SK-N-SH (cell line): ENCODE measurements around the gene LGALS3BP. TPM values are rescaled to one million over a fixed set of nuclear protein-coding genes. Genes with fewer than 3 reads are reported as not detected.

Experiments
- CTCF ChIA-PET: fragments of 300-600, 350-600 bp; formaldehyde crosslinking; extraction: SDS; loops from one replicate; lab custom pipeline; 2021; lab: Yijun Ruan, JAX
- POLR2A ChIA-PET: fragments of 350-600 bp; sonication (Branson Sonifier 250); formaldehyde crosslinking; extraction: SDS; loops from one replicate; lab custom pipeline; 2020; ENCODE audit warnings: antibody characterized with exemption, inconsistent platforms; lab: Yijun Ruan, JAX
- DNase-seq: peaks from one replicate; pipeline ENCODE4 v3.0.0; 2012
- H2AFZ ChIP-seq: fragments of 200-600 bp; sonication (generic); 2 replicates; pipeline ENCODE4 v1.8.1; 2016; ENCODE audit warnings: antibody characterized with exemption, mild to moderate bottlenecking, low read depth
- H3F3A ChIP-seq: fragments of 200-600 bp; sonication (generic); replicated peaks from 2 replicates; pipeline ENCODE3; 2016; ENCODE audit warnings: antibody characterized with exemption, mild to moderate bottlenecking; ENCODE audit not compliant: insufficient read depth
- H3K27ac ChIP-seq, 2 experiments: fragments of 200-500 bp in 1 of 2; fragments of 200-600 bp in 1 of 2; sonication (Bioruptor generic) in 1 of 2; sonication (generic), shearing (Covaris generic) in 1 of 2; 2 replicates each; pipeline versions ENCODE4 v1.5.1 to v1.6.1; 2014 to 2016; ENCODE audit warnings: low read depth in 2 of 2, inconsistent platforms in 1 of 2, low read length in 1 of 2, mild to moderate bottlenecking in 1 of 2, mixed read lengths in 1 of 2
- H3K27me3 ChIP-seq: fragments of 200-600 bp; sonication (generic), shearing (Covaris generic); 2 replicates; pipeline ENCODE4 v1.6.1; 2016; ENCODE audit warnings: mixed run types; ENCODE audit not compliant: insufficient read depth
- H3K36me3 ChIP-seq, 2 experiments: fragments of 200-500 bp in 1 of 2; fragments of 200-600 bp in 1 of 2; sonication (Bioruptor generic) in 1 of 2; sonication (generic) in 1 of 2; replicated peaks in 1 of 2; 2 replicates each; pipeline versions ENCODE3 to v1.5.1; 2014 to 2016; ENCODE audit warnings: low read length in 1 of 2, mild to moderate bottlenecking in 1 of 2; ENCODE audit not compliant: insufficient read depth in 2 of 2, control insufficient read depth in 1 of 2
- H3K4me1 ChIP-seq, 2 experiments: fragments of 200-500 bp in 1 of 2; fragments of 200-600 bp in 1 of 2; sonication (Bioruptor generic) in 1 of 2; sonication (generic), shearing (Covaris generic) in 1 of 2; 2 replicates each; pipeline versions ENCODE4 v1.5.1 to v1.6.1; 2014 to 2016; ENCODE audit warnings: low read depth in 1 of 2, low read length in 1 of 2, mixed run types in 1 of 2; ENCODE audit not compliant: insufficient read depth in 2 of 2, control insufficient read depth in 1 of 2
- H3K4me2 ChIP-seq: fragments of 200-600 bp; sonication (generic), shearing (Covaris generic); 2 replicates; pipeline ENCODE4 v1.6.1; 2017; ENCODE audit warnings: mixed run types
- H3K4me3 ChIP-seq, 2 experiments: fragments of 200-500 bp in 1 of 2; fragments of 200-600 bp in 1 of 2; sonication (Bioruptor generic) in 1 of 2; sonication (generic), shearing (Covaris generic) in 1 of 2; 2 replicates each; pipeline versions ENCODE4 v1.5.1 to v1.8.1; 2014 to 2016; ENCODE audit warnings: low read depth in 2 of 2, inconsistent platforms in 1 of 2, low read length in 1 of 2, mild to moderate bottlenecking in 1 of 2, mixed read lengths in 1 of 2, moderate library complexity in 1 of 2
- H3K79me2 ChIP-seq: fragments of 200-600 bp; sonication (generic); 2 replicates; pipeline ENCODE4 v1.8.1; 2017; ENCODE audit warnings: mild to moderate bottlenecking; ENCODE audit not compliant: insufficient read depth
- H3K9ac ChIP-seq: fragments of 200-600 bp; sonication (generic); 2 replicates; pipeline ENCODE4 v1.6.1; 2017; ENCODE audit warnings: mixed run types
- H3K9me2 ChIP-seq: fragments of 200-600 bp; sonication (generic); 2 replicates; pipeline ENCODE4 v1.6.1; 2017; ENCODE audit warnings: mixed run types
- H3K9me3 ChIP-seq: fragments of 200-600 bp; sonication (generic); 2 replicates; pipeline ENCODE4 v1.6.1; 2017; ENCODE audit warnings: mixed run types, mild to moderate bottlenecking, moderate library complexity
- H4K20me1 ChIP-seq: fragments of 200-600 bp; sonication (generic); 2 replicates; pipeline ENCODE4 v1.6.1; 2017; ENCODE audit warnings: mild to moderate bottlenecking, mixed run types; ENCODE audit not compliant: insufficient read depth
- CHD2 ChIP-seq: fragments of 150-350 bp; IDR thresholded peaks from 2 replicates; pipeline ENCODE4 v1.6.1; 2018; ENCODE audit warnings: low read length; ENCODE audit not compliant: partially characterized antibody
- FOSL2 ChIP-seq: IDR thresholded peaks from 2 replicates; pipeline ENCODE4 v1.4.0; 2012; ENCODE audit warnings: low read depth, mild to moderate bottlenecking, moderate library complexity, borderline replicate concordance
- FOXM1 ChIP-seq: IDR thresholded peaks from 2 replicates; pipeline ENCODE4 v1.4.0; 2012; ENCODE audit warnings: low read depth, mild to moderate bottlenecking
- GABPA ChIP-seq: IDR thresholded peaks from 2 replicates; pipeline ENCODE4 v1.4.0; 2012; ENCODE audit warnings: low read depth, mild to moderate bottlenecking
- GATA2 ChIP-seq: sonication (generic); formaldehyde crosslinking; IDR thresholded peaks from 2 replicates; pipeline ENCODE4 v1.5.0; 2020; ENCODE audit warnings: mild to moderate bottlenecking, missing genetic modification reagents
- JUND ChIP-seq: IDR thresholded peaks from 2 replicates; pipeline ENCODE4 v1.4.0; 2012
- MAX ChIP-seq: IDR thresholded peaks from 2 replicates; pipeline ENCODE4 v1.4.0; 2012; ENCODE audit warnings: low read depth
- MEF2A ChIP-seq: IDR thresholded peaks from 2 replicates; pipeline ENCODE4 v1.4.0; 2012; ENCODE audit warnings: low read depth, borderline replicate concordance
- MXI1 ChIP-seq: IDR thresholded peaks from 2 replicates; pipeline ENCODE4 v1.6.1; 2012; ENCODE audit warnings: mild to moderate bottlenecking, low read depth, low read length, improper control_type of control experiment
- NFIC ChIP-seq: IDR thresholded peaks from 2 replicates; pipeline ENCODE4 v1.4.0; 2012; ENCODE audit warnings: borderline replicate concordance
- RAD21 ChIP-seq: IDR thresholded peaks from 2 replicates; pipeline ENCODE4 v1.6.1; 2012; ENCODE audit warnings: mild to moderate bottlenecking, low read length
- RCOR1 ChIP-seq: fragments of 150-350 bp; IDR thresholded peaks from 2 replicates; pipeline ENCODE4 v1.6.1; 2017; ENCODE audit warnings: antibody characterized with exemption, low read length
- REST ChIP-seq: IDR thresholded peaks from 2 replicates; pipeline ENCODE4 v1.6.1; 2012; ENCODE audit warnings: mild to moderate bottlenecking, low read depth, low read length, moderate library complexity
- RXRA ChIP-seq: IDR thresholded peaks from 2 replicates; pipeline ENCODE4 v1.4.0; 2012; ENCODE audit warnings: low read depth, mild to moderate bottlenecking, borderline replicate concordance
- TCF12 ChIP-seq: IDR thresholded peaks from 2 replicates; pipeline ENCODE4 v1.4.0; 2012
- TEAD4 ChIP-seq: IDR thresholded peaks from 2 replicates; pipeline ENCODE4 v1.4.0; 2012; ENCODE audit warnings: mild to moderate bottlenecking, borderline replicate concordance; ENCODE audit not compliant: insufficient read depth
- USF1 ChIP-seq: IDR thresholded peaks from 2 replicates; pipeline ENCODE4 v1.4.0; 2012; ENCODE audit warnings: low read depth, borderline replicate concordance
- WGBS: methylation state at CpG from one replicate; pipeline ENCODE4 v1.1.6; 2017; ENCODE audit warnings: low lambda C conversion rate; 5-methylcytosine and 5-hydroxymethylcytosine counted together
- polyA plus RNA-seq, 3 experiments: library from polyadenylated mRNA; depleted of rRNA; stranded (reverse); fragments of >200 nt; gene quantifications; 2 replicates each; pipeline ENCODE4 v1.2.3, GENCODE V29; 2012
- TF ChIP-seq, protein P1 (sequence below): IDR thresholded peaks from 2 replicates; pipeline ENCODE4 v1.4.0; 2012; ENCODE audit warnings: low read depth, borderline replicate concordance

LGALS3BP gene
- polyA plus RNA-seq, 1 of the 3 experiments (the other 2 are of a cell fraction): 579 TPM

DNA sequence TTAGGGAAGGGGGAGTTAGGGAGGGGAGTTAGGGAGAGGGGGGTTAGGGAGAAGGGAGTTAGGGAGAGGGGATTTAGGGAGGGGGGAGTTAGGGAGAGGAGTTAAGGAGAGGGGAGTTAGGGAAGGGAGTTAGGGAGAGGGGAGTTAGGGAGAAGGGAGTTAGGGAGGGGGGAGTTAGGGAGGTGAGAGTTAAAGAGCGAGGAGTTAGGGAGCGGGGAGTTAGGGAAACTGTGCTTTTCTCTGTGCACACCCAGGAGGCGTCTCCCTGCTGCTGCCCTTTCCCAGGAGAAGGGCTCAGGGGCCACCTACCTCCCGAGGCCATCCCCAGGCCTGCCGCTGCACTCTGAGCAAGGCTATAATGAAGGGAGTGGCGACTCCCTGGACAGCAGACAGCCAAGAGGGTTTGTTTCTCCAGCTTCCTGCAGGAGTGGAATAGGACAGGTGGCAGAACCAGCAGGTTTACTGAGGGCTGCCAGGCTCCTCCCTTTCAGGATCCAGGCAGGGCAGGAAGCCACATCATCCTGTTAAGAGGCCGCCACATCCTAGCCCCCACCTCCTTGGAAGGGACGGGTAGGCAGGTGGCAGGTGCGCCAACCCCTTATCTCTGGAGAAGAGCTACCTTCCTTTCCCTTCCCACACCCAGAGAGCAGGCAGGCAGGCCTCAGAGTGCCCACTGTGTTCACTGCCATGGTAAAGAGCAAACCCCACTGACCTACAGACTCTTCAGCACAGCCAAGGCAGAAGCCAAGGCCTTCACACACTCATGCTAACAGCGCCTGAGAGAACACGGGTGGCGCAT lies 25.5 kb upstream of the LGALS3BP start:
- H3F3A ChIP-seq: no peaks in the 10 kb centered on the region
- no peak overlapping the region; a peak in 1 of 4 replicates for H3K27ac ChIP-seq
- no peak overlapping the region for H3K9ac ChIP-seq
- no peak overlapping the region for H3K4me3 ChIP-seq
- H3K79me2 ChIP-seq: peaks cover 84% of the 10 kb centered on the region
- H4K20me1 ChIP-seq: peaks cover 53% of the 10 kb centered on the region
- 90% methylated on average over 10 of the region's 12 CpGs for WGBS
- no peak overlapping the region for H2AFZ ChIP-seq
- no peaks in the 10 kb centered on the region for H3K9me2 ChIP-seq
- no peaks in the 10 kb centered on the region for H3K9me3 ChIP-seq
- DNase-seq: no peak
- ChIA-PET CTCF (interaction anchor here (1.3 to 1.6 kb wide), 2 partner anchors 11 to 14 kb away, joined by 3 to 4 read pairs; no protein-coding TSS in a partner anchor), POLR2A (no interaction called here)
- no peaks in the 10 kb centered on the region for H3K27me3 ChIP-seq
- H3K36me3 ChIP-seq: peaks cover 0 to 32% of the 10 kb centered on the region in 2 experiments
- H3K4me1 ChIP-seq: peaks cover 11 to 47% of the 10 kb centered on the region in 2 experiments; a peak in 2 of 4 replicates
- TF ChIP-seq MAX (no peak), RXRA (no peak)
- H3K4me2 ChIP-seq: no peak overlapping the region

DNA sequence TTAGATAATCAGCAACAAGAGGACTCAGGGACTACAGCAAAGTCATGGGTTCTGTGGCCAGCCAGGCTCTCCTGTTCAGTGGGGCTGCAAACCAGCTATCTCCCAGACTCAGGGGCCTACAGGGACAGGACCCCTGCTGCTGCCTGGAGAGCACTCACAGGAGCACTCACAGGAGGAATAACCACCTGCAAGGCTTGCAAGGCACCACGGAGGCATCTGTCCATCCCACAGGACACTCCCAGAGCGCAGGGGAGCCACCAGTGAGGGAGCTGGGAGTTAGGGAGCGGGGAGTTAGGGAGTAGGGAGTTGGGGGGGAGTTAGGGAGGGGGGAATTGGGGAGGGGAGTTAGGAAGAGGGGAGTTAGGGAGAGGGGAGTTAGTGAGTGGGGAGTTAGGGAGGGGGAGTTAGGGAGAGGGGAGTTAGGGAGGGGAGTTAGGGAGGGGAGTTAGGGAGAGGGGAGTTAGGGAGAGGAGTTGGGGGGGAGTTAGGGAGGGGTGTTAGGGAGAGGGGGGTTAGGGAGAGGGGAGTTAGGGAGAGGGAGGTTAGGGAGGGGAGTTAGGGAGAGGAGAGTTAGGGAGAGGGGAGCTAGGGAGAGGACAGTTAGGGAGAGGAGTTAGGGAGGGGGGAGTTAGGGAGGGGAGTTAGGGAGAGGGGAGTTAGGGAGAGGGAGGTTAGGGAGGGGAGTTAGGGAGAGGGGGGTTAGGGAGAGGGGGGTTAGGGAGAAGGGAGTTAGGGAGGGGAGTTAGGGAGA lies 24.1 kb upstream of the LGALS3BP start:
- H3K79me2 ChIP-seq: peaks cover 88% of the 10 kb centered on the region
- peaks cover 65% of the 10 kb centered on the region for H4K20me1 ChIP-seq
- no peak overlapping the region for H2AFZ ChIP-seq
- 79% methylated on average over 3 of the region's 3 CpGs for WGBS
- H3K9ac ChIP-seq: no peak overlapping the region
- H3F3A ChIP-seq: peaks cover 1% of the 10 kb centered on the region
- H3K4me3 ChIP-seq: no peak overlapping the region
- ChIA-PET CTCF (interaction anchor here (0.7 to 1.9 kb wide), 3 partner anchors 10 to 38 kb away, joined by 3 to 10 read pairs (median 9); no protein-coding TSS in a partner anchor), POLR2A (no interaction called here)
- H3K36me3 ChIP-seq: peaks cover 0 to 32% of the 10 kb centered on the region in 2 experiments
- H3K9me2 ChIP-seq: no peaks in the 10 kb centered on the region
- H3K4me1 ChIP-seq: peaks cover 8 to 44% of the 10 kb centered on the region in 2 experiments; a peak in 2 of 4 replicates
- no peak overlapping the region for H3K27ac ChIP-seq
- DNase-seq: no peak
- no peak overlapping the region for H3K4me2 ChIP-seq
- no peaks in the 10 kb centered on the region for H3K9me3 ChIP-seq
- TF ChIP-seq TEAD4: no peak
- no peak for TF ChIP-seq RAD21
- TF ChIP-seq NFIC: no peak
- no peak for TF ChIP-seq JUND
- TF ChIP-seq CHD2: no peak
- no peak for TF ChIP-seq USF1
- TF ChIP-seq GATA2 (CRISPR knock-in tag): no peak
- no peak for TF ChIP-seq FOSL2
- no peak for TF ChIP-seq REST
- TF ChIP-seq GABPA: no peak
- TF ChIP-seq RXRA: no peak
- TF ChIP-seq, protein P1, sequence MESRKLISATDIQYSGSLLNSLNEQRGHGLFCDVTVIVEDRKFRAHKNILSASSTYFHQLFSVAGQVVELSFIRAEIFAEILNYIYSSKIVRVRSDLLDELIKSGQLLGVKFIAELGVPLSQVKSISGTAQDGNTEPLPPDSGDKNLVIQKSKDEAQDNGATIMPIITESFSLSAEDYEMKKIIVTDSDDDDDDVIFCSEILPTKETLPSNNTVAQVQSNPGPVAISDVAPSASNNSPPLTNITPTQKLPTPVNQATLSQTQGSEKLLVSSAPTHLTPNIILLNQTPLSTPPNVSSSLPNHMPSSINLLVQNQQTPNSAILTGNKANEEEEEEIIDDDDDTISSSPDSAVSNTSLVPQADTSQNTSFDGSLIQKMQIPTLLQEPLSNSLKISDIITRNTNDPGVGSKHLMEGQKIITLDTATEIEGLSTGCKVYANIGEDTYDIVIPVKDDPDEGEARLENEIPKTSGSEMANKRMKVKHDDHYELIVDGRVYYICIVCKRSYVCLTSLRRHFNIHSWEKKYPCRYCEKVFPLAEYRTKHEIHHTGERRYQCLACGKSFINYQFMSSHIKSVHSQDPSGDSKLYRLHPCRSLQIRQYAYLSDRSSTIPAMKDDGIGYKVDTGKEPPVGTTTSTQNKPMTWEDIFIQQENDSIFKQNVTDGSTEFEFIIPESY: no peak
- no peak for TF ChIP-seq FOXM1
- no peak for TF ChIP-seq MEF2A
- no peak for TF ChIP-seq MXI1
- TF ChIP-seq MAX: no peak
- TF ChIP-seq RCOR1: no peak
- TF ChIP-seq TCF12: no peak
- TF ChIP-seq, all 33 proteins: peak for 0
- no peaks in the 10 kb centered on the region for H3K27me3 ChIP-seq
